Measurements from ENCODE around the gene SLC15A3. TPM values are rescaled to one million over a fixed set of nuclear protein-coding genes. Genes with fewer than 3 reads are reported as not detected.

Gene SLC15A3
- total RNA-seq, 2 donors from 2014 or later: 3.3 to 19.4 TPM

DNA sequence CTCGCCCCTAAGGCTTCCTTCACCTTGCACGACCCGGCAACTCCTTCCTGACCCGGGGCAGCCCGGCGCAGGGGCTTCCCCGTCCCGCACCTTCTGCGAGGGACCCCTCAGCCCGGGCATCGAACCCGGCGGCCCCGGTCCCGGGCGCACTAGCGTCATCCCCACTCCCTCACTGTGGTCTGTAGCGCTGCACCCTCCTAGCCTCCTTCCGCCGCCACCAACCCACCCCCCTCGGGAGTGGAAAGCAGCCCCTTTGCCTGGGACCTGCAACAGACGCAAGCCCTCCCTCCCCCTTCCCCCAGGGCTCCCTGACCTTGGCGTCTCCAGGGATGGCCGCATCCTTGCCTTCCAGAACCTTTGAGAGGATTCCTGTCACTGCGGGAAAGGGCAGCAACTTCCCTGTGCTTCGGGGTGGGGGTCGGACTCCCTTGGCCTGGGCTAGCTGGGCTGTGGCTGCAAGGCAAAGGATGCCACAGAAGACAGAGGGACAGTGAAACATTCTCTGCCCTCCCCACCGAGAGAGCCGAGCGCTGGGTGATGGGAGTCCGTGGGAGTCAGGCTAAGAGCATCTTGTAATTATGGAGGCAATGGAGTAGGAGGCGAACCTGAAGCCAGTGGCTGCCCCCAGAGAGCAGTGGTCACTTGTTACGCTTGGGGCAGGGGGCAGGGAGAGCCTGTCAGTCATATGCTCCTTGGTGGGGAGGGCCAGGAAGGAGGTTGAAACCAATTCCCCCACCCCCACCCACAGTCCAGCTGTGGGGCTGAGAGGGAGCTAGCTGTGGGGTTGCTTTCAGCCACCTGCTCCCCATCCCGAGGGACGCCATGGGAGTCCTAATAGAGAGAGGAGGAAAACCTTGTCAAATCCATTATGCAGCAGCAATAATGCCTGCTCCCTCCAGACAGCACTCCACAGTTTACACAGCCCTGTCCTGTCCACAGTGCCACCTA lies 26.8 kb downstream of the SLC15A3 start:
- TF ChIP-seq, protein P1, sequence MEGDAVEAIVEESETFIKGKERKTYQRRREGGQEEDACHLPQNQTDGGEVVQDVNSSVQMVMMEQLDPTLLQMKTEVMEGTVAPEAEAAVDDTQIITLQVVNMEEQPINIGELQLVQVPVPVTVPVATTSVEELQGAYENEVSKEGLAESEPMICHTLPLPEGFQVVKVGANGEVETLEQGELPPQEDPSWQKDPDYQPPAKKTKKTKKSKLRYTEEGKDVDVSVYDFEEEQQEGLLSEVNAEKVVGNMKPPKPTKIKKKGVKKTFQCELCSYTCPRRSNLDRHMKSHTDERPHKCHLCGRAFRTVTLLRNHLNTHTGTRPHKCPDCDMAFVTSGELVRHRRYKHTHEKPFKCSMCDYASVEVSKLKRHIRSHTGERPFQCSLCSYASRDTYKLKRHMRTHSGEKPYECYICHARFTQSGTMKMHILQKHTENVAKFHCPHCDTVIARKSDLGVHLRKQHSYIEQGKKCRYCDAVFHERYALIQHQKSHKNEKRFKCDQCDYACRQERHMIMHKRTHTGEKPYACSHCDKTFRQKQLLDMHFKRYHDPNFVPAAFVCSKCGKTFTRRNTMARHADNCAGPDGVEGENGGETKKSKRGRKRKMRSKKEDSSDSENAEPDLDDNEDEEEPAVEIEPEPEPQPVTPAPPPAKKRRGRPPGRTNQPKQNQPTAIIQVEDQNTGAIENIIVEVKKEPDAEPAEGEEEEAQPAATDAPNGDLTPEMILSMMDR (IDR thresholded peaks at IDR 0.05): no peak
- TF ChIP-seq POLR2AphosphoS5 (IDR thresholded peaks at IDR 0.05) (no peak), POLR2A (IDR thresholded peaks at IDR 0.05) (no peak)
- H3K4me1 ChIP-seq (replicated peaks): no peaks in the 10 kb centered on the region

DNA sequence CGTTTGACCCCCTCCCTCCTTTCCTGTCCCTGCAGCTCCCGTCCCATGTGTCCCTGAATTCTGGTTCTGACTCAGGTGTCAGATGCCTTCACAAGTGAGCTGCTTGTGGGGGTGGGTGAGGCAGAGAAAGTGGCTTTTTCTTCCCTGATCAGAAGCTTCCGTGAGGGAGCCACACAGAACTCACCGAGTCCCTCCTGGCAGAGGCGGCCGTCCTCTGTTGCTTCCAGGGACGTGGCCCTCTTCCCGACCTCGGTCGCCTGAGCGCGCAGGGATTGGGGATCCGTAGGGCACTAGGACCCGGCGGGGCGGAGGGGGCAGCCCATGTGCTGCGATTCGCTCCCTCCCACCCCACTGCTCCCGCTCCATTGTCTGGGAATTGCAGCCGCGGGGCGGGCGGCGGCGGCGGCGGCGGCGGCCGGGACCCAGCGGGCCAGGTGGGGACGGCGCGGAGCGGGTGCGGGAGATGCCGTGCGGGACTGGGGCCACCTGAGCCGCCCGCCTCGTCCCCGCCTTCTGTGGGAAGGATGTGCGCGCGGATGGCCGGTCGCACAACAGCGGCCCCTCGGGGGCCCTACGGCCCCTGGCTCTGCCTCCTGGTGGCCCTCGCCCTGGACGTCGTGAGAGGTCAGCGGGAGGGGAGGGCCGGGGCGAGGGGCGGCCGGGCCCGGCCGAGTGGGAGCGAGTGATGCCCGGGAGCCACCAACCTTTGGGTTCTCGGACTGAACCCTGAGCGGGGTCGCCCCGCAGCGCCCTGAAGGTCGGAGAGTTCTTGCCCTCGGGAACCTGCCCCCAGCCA lies 27.7 kb downstream of the SLC15A3 start, which contains the start of gene TMEM132A:
TMEM132A (plus strand) TSS at position 351 of the 796 bp plus-strand sequence; CDS start at position 525, 174 bp downstream.
- intact Hi-C loops (cut with DNase I): no loop called here
- WGBS: under 1% methylated on average over 46 of the region's 69 CpGs

More for the DNA sequence above, 26.8 kb downstream of the SLC15A3 start:
- Histone ChIP-seq H3K4me3 (peak overlapping the region; percentile 46 to 52), H3K27me3 (replicated peaks; ENCODE audit: insufficient read depth) (no peaks in the 10 kb centered on the region), H3K36me3 (peaks cover 9 to 17% of the 10 kb centered on the region in 2 donors), H3K9me3 (no peaks in the 10 kb centered on the region), H3K27ac (no peak overlapping the region)
- intact Hi-C loops (cut with DNase I): no loop called here
- DNase-seq (ENCODE audit: low spot score): no peak
- WGBS: 6% methylated on average over 35 of the region's 35 CpGs

DNA sequence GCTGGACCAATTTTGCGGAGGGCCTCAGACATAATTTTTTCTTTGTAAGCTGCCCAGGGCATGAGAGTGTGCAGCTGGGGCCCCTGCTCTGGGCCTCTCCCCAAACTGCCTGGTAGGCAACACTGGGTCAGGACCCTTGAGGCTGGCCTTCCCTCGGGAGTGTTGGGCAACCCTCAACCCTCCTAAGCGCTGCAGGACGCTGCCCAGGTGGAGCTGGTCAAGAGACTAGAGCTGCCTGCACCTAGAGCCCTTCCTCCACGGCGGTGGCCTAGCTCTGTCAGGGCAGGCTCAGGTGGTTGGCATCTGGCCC lies 28.2 kb downstream of the SLC15A3 start:
- Histone ChIP-seq H3K27ac (no peak overlapping the region), H3K9me3 (no peaks in the 10 kb centered on the region), H3K27me3 (replicated peaks; ENCODE audit: insufficient read depth) (no peaks in the 10 kb centered on the region), H3K4me1 (replicated peaks) (no peaks in the 10 kb centered on the region), H3K4me3 (no peak overlapping the region), H3K36me3 (peaks cover 9 to 17% of the 10 kb centered on the region in 2 donors)
- WGBS: 62% methylated on average over 4 of the region's 6 CpGs
- TF ChIP-seq POLR2A (IDR thresholded peaks at IDR 0.05) (no peak), POLR2AphosphoS5 (IDR thresholded peaks at IDR 0.05) (no peak)
- no peak for DNase-seq (ENCODE audit: low spot score)
- intact Hi-C loops (cut with DNase I): no loop called here

More for the DNA sequence above, 27.7 kb downstream of the SLC15A3 start, which contains the start of gene TMEM132A:
- TF ChIP-seq, protein P1 (IDR thresholded peaks at IDR 0.05): no peak
- TF ChIP-seq POLR2AphosphoS5 (IDR thresholded peaks at IDR 0.05) (peak; percentile 45), POLR2A (IDR thresholded peaks at IDR 0.05) (peak; percentile 41)
- Histone ChIP-seq H3K27me3 (replicated peaks; ENCODE audit: insufficient read depth) (no peaks in the 10 kb centered on the region), H3K9me3 (no peaks in the 10 kb centered on the region), H3K4me1 (replicated peaks) (no peaks in the 10 kb centered on the region), H3K36me3 (peaks cover 9 to 17% of the 10 kb centered on the region in 2 donors), H3K27ac (no peak within 1 kb of the TSS), H3K4me3 (peak within 1 kb of the TSS; percentile 46 to 52)
- peak; percentile 53 for DNase-seq (ENCODE audit: low spot score)

DNA sequence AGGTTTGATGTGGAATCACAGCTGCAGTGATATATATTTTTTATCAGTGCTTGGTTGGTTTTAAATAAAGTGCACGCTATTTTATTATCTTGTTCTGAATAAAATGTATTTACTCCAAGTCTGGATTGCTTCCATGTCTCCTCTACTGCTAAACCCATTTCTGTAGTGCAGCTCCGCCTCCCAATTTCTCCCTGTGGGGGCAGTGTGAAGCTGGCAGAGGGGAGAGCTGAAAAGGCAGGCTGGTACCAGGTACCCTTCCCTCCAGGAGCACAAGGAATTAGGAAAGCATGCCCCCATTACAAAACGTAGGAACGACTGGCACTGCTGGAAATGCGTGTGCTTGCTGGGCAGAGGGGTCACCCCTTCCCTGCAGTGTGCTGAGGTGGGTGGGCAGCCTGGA lies 28.6 kb downstream of the SLC15A3 start:
- Histone ChIP-seq H3K36me3 (peaks cover 9 to 17% of the 10 kb centered on the region in 2 donors), H3K4me3 (no peak overlapping the region), H3K27me3 (replicated peaks; ENCODE audit: insufficient read depth) (no peaks in the 10 kb centered on the region), H3K9me3 (no peaks in the 10 kb centered on the region), H3K27ac (no peak overlapping the region), H3K4me1 (replicated peaks) (no peaks in the 10 kb centered on the region)
- intact Hi-C loops (cut with DNase I): no loop called here
- 58% methylated on average over 5 of the region's 5 CpGs for WGBS
- no peak for TF ChIP-seq POLR2AphosphoS5 (IDR thresholded peaks at IDR 0.05)
- TF ChIP-seq, protein P1 (IDR thresholded peaks at IDR 0.05): no peak
- no peak for DNase-seq (ENCODE audit: low spot score)

DNA sequence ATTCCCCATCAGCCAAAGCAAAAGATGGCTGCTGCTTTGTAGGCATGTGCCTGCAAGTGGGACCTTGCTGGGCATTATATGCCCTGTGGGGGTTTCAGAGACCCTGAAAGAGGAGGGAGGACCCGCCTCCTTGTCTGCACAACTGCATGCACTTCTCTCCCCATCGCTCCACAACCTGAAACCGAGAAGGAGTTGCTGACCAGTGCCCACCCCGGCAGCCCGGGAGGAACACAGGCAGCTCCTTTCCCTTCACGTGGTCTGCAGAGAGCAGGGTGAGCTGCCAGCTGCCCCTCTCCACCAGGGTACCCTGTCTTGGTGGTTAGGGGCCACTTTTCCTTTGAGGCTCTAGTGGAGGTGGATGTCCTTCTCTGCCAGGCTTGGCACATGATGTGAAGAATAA lies 29.1 kb downstream of the SLC15A3 start:
- Histone ChIP-seq H3K27me3 (replicated peaks; ENCODE audit: insufficient read depth) (no peaks in the 10 kb centered on the region), H3K27ac (no peak overlapping the region), H3K36me3 (peaks cover 9 to 17% of the 10 kb centered on the region in 2 donors), H3K4me3 (no peak overlapping the region), H3K9me3 (no peaks in the 10 kb centered on the region), H3K4me1 (replicated peaks) (no peaks in the 10 kb centered on the region)
- DNase-seq (ENCODE audit: low spot score): no peak
- 73% methylated on average over 6 of the region's 6 CpGs for WGBS
- TF ChIP-seq, protein P1 (IDR thresholded peaks at IDR 0.05): no peak
- TF ChIP-seq POLR2A (IDR thresholded peaks at IDR 0.05): no peak
- no peak for TF ChIP-seq POLR2AphosphoS5 (IDR thresholded peaks at IDR 0.05)
- intact Hi-C loops (cut with DNase I): no loop called here

Data from prostate gland (tissue), 2 donors.